D341Med (cell line): ENCODE data around the gene CDR2L.

Experiments
- DNase-seq: peaks from one replicate; pipeline ENCODE4 v3.0.0; 2012; ENCODE audit warnings: low spot score

The CDR2L gene

GRCh38 chr17:74987418-74987908 is at the start of gene CDR2L:
CDR2L (plus strand) TSS chr17:74987632; CDS start chr17:74988044, 412 bp downstream.
- peak; percentile 100 for DNase-seq

GRCh38 chr17:74938194-74938950 is 49.1 kb upstream of the CDR2L start:
- DNase-seq: no peak

DNA sequence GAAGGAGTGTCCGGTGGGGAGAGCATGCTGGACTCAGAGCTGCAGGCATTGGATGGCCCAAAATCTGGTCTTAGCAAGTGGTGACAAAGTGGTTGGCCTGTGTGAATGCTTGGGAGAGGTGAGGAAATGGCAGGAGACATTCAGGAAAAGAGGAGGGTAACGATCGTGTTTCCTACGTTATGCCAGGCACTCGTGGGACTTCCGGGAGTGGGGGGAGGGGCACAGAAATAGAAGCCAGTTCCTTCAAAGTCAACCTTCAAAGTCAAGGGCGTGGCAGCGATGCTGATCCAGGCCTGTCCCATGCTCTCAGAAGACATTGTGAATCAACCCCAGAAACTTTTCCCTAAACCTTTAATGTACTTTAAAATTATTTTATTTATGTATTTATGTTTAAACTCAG is 47.9 kb upstream of the CDR2L start:
- DNase-seq: no peak

DNA sequence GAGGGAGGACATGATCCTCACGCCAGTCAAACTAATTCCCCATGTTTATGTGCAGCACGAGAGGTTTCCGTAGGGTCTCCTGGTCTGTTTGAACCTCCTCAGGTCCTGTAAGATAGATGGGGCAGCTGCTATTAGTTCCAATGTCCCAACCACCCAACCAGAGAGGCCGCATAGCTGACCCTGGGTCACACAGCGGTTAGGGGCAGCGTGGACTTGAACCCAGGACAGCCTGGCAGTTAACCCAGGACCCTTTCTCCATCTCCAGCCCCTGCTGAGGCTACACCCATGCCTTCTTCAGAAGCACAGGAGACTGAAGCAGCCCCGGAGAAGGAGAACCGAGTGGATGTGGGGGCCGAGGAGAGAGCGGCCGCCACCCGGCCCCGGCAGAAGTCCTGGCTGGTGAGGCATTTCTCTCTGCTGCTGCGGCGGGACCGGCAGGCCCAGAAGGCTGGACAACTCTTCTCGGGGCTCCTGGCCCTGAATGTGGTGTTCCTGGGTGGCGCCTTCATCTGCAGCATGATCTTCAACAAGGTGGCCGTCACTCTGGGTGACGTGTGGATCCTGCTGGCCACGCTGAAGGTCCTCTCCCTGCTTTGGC is 46.2 kb upstream of the CDR2L start:
- DNase-seq: no peak

DNA sequence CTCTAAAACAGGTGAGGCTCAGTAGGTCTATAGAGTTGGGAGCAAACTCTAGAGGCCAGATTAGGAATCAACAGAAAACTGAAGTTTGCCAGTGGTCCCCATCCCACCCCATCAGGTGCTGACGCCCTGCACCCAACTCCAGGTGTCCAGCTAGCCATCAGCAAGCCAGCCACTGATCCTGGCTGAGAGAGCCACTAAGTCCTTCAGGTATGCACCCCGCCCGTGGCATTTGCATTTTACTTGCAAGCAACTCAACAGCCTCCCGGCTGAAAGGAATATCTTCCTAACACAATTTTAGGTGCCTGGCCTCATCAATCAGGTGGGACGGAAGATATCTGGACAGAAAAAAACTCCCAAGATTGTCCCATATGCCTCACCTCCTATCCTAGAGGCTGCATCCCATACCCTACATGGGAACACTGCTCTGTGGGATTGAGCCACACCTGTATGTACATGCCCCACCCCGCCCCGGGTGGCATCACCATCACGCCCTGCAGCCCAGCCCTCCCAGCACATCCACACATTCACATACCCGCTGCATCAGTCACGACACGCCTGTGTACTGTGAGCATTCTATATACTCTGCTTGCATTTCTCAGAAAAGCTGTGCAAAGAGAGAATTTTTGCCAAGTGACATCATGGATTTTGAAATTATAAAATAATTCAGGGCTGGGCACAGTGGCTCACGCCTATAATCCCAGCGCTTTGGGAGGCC is 43.5 kb upstream of the CDR2L start:
- DNase-seq: no peak

DNA sequence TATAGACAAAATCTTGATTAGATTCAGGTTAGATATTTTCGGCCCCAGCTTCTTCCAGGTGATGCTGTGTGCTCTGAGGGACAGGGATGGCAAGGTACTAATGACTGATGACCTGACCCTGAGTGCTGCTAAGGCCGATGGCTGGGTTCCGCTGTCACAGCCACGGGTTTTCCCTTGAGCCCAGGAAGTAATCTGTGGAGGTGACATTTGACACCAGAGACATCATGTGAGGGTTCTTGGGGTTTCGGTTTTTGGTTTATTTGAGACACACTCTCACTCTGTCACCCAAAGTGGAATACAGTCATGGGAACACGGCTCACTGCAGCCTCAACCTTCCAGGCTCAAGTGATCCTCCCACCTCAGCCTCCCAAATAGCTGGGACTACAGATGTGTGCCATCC is 41.9 kb upstream of the CDR2L start:
- DNase-seq: no peak

DNA sequence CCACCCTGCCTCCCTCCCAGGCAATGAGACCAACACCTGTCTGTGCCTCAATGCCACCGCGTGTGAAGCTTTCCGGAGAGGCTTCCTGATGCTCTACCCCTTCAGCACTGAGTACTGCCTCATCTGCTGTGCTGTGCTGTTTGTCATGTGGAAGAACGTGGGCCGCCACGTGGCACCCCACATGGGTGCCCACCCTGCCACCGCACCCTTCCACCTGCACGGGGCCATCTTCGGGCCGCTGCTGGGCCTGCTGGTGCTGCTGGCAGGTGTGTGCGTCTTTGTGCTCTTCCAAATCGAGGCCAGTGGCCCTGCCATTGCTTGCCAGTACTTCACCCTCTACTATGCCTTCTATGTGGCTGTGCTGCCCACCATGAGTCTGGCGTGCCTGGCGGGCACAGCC is 40.8 kb upstream of the CDR2L start:
- DNase-seq: no peak

GRCh38 chr17:74947041-74947754 is 40.2 kb upstream of the CDR2L start:
- no peak for DNase-seq

DNA sequence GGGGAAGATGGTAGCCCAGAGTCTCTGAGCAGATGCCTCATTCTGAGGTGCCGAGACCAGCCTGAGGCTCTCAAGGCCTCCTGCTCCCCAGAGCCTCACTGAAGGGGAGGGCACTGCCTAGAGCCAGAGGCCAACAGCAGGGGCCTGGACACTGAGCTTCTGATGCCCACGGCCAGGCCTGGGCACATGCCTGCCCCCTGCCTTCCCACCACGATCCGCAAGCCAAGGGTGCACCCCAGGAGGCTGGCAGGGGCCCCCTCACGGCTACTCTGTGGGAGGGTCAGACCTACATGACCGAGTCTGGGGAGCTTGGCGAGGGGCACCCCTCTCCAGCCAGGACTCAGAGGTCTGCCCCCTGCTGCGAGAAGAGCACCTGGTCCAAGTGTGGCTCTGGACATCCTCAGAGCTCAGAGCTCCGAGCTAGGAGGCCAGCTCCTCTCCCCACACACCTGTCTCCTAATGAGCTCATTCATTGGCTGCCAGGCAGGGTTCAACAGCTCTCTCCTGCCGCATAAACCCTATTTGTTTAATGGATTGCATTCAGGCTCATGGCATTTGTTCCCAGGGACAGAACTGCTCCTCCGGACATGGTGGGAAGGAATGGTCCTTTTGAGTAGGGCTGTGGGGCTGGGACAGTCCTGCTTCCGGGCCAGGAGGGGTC is 37.8 kb upstream of the CDR2L start:
- no peak for DNase-seq

DNA sequence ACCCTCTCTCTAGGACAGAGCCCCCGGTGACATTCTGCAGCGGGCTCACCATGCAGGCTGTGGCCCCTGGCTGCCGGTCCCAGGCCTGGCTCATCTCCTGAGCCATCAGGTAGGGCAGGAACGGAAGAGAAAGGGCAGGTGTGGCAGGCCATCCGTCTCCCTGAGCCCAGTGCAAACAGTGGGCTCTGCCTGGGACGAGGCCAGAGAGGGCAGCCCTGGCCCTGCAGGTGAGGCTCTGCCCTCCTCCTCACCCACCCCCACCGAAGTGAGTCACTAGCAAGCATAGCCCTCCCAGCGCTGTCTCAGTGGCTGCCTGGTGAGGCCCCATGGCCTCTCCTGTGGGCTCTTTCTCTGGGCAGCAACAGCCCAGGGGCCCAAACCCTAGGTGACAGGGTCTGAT is 37.2 kb upstream of the CDR2L start:
- no peak for DNase-seq

- DNase-seq: no peak
Measured at GRCh38 chr17:74951065-74951464, 36.4 kb upstream of the CDR2L start.

DNA sequence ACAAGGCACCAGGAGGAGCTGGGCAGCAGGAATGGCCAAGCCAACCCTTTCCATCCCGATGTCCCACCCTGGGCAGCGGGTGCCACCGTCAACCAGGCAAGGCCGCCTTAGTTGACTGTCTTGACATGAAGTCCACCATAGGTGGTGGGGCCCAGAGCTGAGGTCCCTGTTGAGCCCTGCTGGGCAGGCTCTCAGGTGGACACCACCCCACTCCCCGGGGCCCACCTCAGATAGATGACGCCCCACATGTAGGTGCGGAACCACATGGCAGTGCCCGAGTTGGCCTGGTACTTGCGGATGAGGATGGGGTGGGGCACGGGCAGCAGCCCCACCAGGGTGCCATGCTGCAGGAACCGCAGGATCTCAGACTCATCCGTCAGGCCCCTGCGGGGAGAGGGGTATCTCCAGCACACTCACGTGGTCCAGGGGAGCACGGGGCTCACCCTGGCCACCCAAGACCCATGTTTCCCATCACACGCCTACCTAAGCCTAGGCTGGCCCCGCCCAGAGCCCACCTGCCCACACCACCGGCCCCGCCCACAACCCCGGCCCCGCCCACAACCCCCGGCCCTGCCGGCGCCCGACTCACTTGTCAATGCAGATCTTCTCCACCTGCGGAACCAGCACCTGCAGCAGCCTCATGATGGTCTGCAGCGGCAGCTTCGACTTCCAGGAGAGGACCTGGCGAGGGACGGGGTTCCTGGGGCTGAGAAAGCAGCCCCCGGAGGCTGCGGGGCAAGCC is 35.6 kb upstream of the CDR2L start:
- DNase-seq: no peak

GRCh38 chr17:74952431-74953133 is 34.9 kb upstream of the CDR2L start:
- no peak for DNase-seq

DNA sequence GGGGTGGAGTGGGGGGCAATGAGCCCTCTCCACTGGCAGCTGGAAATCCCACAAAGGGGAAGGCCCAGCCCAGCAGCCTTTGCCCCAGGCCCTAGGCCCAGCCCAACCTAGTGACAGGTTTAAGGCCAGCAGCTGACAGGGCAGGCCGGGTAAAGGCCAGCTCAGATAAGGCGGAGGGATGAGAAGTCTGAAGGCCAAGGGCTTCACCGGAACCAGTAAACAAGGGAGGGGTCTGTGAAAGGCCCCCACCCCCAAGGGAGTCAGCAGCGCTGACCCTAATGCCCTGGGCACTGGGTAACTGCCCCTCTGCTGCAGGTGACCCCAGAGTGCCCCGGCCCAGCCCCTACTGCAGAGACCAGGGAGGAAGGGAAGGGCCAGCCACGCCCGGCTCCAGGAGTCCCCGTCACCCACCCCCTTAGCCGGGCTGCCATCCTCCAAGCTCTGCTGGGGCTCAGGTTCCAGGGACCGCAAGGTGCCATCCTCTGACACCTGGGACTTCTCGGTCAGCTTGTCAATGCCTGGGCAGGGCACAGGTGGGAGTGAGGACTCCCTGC is 34.2 kb upstream of the CDR2L start:
- no peak for DNase-seq

- no peak for DNase-seq
Measured at GRCh38 chr17:74954115-74954514, 33.3 kb upstream of the CDR2L start.

DNA sequence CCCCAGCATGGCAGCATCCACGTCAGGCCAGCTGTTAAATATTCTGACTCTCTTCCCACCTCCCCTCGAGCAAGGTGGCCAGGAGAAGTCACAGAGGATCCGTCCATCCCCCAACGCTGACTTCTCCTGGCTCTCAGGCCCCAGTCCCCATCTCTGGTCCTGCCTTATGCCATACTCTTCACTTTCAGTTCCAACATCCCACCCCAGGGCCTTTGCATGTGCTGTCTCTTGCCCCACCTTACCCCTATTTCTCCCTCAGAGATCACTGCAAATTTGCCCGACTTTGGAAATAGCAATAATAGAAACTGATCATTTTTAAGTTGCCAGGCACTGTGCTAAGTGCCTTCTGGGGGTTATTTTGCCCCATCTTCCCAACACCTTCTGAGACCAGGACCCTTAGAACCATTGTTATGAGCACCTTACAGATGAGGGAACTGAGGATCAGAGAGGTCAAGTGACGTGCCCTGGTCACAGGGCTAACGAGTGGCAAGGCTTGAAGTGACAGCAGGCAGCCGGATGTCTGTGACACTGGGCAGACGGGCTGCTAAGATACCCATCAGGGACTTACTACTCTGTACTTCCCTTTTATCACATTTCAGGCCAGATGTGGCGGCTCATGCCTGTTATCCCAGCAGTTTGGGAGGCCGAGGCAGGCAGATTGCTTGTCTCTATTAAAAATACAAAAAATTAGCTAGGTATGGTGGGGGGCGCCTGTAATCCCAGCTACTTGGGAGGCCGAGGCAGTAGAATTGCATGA is 32.6 kb upstream of the CDR2L start:
- DNase-seq: no peak

GRCh38 chr17:74956093-74956492 is 31.3 kb upstream of the CDR2L start:
- no peak for DNase-seq

DNA sequence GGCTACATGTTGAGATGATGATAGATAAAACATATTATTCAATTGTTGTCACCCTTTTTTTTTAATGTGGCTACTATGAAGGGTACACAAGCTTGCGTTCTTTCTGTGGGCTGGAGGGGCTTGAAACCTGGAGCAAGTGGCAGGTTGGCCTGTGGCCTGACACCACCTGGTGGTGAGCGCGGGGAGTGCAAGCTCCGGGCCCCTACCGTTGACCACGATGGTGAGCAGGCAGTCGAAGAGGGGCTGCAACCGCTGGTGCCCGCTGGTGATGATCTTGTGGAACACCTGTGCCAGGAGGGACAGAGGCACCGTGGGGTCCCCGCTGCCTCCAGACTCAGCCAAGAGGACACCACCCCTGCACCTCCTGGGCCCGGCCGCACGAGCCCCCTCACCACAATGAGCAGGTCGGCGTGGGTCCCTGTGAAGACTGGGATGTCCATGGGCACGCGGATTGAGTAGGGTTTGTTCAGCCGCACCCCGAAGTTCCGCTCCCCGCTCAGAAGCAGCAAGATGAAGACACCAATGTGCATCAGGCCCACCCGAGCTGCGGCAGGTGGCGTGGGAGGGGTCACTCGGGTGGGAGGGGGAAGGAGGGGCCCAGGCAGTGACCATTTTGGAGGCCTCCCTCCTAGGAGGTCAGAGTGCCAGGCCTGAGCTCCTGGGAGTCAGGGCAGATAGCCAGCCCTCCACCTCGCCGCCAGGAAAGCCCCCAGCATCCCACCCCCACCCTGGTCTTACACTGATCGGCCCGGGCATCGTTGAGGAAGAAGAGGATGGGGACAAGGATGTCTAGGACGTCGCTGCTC is 29.3 kb upstream of the CDR2L start:
- peak; percentile 93 for DNase-seq
